IPS-18c (cell line): ENCODE measurements around the gene SLC2A4.
"Not testable (repeated sequence)": the region's sequence is repeated elsewhere in the genome, so short reads cannot be mapped to it uniquely, and the experiment has no call there.

ENCODE experiments used
- H3K4me3 ChIP-seq: 2 replicates; pipeline ENCODE4 v1.7.0; 2013; ENCODE audit warnings: low read depth, mild to moderate bottlenecking, low read length, moderate library complexity; ENCODE audit not compliant: insufficient read depth
- H3K9me3 ChIP-seq: one replicate; pipeline ENCODE4 v1.6.1; 2013; ENCODE audit warnings: mild to moderate bottlenecking, low read length, moderate library complexity; ENCODE audit not compliant: control insufficient read depth, insufficient read depth

Gene SLC2A4

DNA sequence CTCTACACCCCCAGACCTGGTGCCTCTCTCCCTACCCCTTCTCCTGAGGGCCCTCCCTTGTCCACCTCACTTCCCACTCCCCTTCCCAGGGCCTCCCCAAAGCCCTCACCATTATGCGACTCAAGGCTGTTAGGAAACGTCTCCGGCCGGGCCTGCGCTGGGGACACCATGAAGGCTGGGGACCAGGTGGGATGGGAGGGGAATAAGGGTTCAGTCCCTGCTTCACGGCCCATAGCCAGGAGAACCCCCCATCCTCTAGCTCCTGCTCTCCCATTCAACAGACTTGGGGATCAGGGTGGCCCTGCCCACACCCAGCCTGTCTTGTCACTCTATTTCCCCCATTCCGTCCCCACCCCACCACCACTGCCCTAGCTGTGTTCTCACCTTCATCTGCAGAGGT lies 45.5 kb downstream of the SLC2A4 start:
- H3K9me3 ChIP-seq, result no peaks in the 10 kb centered on the region
- no peak overlapping the region for H3K4me3 ChIP-seq

DNA sequence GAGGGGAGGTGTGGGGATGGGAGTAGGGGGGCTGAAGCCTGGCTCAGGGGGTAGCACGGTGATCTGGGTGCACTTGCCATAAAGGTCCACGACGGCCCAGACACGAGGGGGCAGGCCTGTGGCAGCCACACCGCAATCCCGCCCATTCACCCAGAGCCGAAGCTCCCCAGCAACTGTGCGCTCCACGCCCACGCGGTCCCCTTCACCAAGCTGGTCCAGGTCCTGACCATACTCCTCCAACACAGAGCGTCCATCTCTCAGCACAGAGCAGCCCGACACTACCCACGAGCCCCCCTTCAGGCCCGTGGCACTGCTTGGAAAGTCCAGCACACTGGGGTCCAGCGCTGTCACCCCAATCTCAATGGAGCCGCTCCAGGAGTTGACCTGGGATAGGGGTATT lies 46.0 kb downstream of the SLC2A4 start:
- Histone ChIP-seq H3K9me3 (no peaks in the 10 kb centered on the region), H3K4me3 (no peak overlapping the region)

DNA sequence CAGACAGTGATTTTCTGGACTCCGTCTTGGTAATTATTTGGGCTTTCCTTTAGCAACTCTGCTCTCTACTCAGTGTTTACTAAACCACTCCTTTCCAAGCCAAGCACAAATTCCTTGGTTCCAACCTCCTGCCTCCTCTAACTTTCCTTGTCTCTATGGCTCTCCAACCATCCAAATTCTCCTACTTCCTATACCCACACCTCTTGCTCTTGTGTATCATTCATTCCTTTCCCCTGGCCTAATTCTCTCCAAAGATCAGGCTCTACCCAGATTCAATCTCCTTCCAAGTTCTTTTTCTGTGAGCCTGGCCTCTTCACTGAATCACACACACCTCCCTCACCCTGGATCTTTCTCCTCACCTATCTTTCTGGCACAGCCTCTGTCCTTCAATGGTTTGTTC lies 46.5 kb downstream of the SLC2A4 start:
- Histone ChIP-seq H3K9me3 (no peaks in the 10 kb centered on the region), H3K4me3 (peak overlapping the region; percentile 60; the same call in 1 of the 2 replicates)

DNA sequence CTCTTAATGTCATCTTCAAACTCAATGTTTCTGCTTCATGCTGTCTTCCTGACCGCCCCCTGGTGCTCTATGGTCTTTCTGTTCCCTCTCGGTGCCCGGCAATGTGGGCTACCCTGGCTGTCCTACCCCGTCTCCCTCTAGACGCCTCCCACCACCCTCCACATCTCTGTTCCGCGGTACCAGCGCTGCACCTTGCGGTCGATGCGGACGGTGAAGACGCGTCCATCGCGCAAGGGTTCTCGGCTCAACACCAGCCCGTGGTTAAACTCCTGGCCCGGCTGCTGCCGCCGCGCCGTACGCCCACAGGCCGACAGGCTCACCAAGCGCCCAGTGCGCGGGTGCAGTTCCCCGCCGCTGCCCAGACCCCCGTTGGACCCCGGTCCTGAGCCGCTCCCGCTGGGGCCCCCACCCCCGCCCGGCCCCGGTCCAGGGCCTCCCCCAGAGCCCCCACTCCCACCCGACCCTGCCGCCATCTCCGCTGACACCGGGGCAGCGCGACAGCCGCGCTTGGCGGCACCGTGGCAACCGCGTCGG lies 47.4 kb downstream of the SLC2A4 start, which contains the start of gene NEURL4:
Gene NEURL4, minus strand, starts transcription at position 496 of the 534 bp plus-strand sequence. Its CDS starts 23 bp downstream, at position 473.
- peak within 1 kb of the TSS; percentile 60 for H3K4me3 ChIP-seq

DNA sequence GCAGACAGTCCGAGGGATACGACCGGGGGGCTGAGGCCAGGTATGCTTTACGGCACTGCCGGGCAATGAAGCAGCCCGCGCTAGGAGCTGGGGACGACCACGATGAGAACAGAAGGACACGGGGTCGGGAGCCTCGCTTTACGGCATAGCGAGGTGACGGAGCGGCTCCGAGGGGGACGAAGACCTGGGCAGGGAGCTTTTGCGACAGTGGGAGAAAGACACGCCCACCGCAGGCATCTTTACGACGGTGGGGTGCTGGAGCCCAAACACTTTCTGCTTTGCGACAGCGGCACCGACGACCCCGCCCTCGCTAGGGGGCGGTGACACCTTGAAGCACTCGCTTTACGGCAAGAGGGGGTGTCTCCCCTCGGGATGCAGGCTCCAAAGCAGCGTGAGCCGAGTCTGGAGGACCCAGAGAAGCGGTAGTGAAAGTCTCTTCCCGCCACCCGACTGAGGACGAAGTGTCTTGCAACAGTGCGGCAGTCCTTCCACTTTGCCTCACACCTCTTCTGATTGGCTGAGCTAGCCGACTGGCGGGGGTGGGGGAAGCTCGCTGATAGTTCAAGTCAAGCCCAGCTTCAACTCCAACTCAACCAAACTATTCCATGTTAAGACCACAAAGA lies 48.0 kb downstream of the SLC2A4 start:
- H3K4me3 ChIP-seq, result peak overlapping the region; percentile 60
- no peaks in the 10 kb centered on the region for H3K9me3 ChIP-seq

More for the DNA sequence above, 47.4 kb downstream of the SLC2A4 start, which contains the start of gene NEURL4:
- H3K9me3 ChIP-seq, result no peaks in the 10 kb centered on the region

DNA sequence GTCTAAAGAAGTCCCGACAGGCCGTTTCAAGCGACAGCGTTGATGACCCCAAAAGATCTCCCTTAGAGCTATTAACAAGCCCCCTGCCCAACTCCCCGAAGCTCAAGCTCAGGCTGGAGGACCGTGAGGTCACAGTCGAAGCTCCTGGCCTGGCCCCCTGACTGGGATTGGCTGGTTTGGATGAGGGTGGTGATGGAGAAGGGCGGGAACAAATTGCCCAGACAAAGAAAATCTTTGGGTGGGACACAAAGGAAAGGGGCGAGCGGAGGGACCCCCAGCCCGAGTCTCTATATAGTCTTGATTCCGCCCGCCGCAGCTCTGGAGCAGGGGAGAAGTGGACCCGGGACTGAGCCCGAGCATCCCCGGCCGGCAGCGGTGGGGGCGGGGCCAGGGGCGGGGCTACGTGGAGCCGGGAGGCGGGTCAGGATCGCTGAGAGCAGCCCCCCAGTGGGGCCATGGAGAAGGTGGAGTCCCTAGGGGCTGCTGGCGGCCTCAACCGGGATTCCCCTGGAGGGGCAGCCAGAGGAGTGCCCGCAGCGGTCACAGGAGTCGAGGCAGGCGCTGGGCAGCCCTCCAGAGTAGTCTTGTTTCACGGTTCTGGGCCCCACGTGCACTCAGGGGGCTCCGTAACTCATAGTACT lies 48.6 kb downstream of the SLC2A4 start:
- H3K4me3 ChIP-seq, result peak overlapping the region; percentile 60
- H3K9me3 ChIP-seq, result no peaks in the 10 kb centered on the region

DNA sequence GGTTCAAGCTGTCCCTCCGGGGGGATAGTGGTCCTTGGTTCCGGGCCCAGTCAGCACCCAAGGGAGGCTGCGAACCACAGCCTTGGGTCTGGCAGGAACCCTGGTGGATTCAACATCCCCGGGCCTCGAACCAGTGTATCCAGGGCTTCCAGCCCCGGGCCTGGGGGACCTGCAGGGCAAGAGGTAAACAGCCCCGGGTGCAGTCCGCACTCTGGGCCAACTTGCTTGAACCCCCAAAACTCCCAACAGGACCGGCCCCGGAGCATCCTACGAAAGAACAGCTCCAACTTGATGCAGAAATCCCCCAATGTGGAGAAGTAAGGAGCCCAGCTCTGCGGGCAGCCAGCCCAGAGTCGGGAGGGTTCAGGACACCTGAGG lies 49.1 kb downstream of the SLC2A4 start:
- no peaks in the 10 kb centered on the region for H3K9me3 ChIP-seq
- H3K4me3 ChIP-seq, result peak overlapping the region; percentile 60

DNA sequence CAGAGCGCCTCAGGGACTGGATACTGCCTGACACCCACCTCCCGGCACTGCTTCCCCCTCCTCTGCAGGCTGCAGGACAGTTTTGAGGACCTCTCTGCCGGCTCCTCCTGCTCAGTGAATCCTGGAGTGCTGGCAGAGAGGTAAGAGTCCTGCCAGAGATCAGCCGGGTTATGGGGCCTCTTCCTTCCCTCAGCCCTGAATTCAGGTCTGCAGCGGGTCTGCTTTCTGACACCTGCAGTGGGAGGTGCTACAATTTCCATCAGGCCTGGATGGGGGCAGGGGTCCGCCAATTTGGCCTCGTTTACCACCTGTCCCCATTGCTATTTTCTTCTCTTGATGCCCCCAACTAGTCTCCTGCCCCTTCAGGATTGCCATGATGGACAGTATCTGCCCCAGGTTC lies 50.6 kb downstream of the SLC2A4 start:
- Histone ChIP-seq H3K4me3 (no peak overlapping the region), H3K9me3 (no peaks in the 10 kb centered on the region)

DNA sequence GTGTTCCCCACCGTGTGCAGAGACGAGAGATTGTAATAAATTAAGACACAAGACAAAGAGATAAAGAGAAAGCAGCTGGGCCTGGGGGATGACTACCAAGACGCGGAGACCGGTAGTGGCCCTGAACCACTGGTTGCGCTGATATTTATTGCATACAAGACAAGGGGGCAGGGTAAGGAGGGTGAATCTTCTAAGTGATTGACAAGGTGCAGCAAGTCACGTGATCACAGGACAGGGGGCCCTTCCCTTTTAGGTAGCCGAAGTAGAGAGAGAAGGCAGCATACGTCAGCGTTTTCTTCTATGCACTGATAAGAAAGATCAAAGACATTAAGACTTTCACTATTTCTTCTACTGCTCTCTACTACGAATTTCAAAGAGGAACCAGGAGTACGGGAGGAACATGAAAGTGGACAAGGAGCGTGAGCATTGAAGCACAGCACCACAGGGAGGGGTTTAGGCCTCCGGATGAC lies 51.1 kb downstream of the SLC2A4 start:
- not testable (repeated sequence) for H3K4me3 ChIP-seq, H3K9me3 ChIP-seq

DNA sequence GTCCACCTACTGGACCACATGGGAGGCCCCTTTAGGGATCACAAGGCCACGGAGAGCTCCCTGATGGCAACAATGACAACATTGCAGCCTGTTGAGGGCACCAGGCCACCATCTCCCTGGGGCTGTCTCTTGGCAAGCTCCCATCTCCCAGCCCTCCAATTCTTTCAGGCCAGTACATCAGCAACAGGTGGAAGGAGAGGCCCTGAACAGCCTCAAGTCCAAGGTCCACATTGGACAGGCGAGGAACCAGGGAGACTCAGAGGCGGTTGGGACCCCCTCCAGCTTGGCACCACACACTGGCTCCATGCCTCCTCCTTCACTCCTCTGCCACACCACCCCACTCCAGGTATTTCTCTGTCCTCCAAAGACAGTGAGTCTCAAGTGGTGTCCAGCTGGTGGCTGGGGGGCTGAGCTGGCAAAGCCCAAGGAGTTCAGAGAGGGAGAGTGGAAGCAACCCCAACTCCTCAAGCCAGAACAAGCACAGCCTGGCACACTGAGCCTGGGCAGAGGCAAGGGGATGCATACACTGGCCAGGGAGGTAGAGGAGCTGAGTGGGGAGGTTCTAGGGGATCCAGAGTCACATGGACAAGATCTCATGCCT lies 53.5 kb downstream of the SLC2A4 start:
- Histone ChIP-seq H3K4me3 (no peak overlapping the region), H3K9me3 (no peaks in the 10 kb centered on the region)

DNA sequence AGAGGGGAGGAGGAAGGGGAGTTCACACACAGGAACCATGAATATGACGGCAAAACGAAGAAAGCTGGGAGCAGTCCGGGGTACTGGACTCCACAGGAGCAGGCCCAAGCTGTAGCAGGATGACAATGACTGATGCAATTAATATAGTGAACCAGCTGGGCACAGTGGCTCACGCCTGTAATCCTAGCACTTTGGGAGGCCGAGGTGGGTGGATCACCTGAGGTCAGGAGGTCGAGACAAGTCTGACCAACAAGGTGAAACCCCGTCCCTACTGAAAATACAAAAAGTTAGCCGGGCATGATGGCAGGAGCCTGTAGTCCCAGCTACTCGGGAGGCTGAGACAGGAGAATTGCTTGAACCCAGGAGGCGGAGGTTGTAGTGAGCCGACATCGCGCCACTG lies 54.2 kb downstream of the SLC2A4 start:
- H3K4me3 ChIP-seq, H3K9me3 ChIP-seq: not testable (repeated sequence)

DNA sequence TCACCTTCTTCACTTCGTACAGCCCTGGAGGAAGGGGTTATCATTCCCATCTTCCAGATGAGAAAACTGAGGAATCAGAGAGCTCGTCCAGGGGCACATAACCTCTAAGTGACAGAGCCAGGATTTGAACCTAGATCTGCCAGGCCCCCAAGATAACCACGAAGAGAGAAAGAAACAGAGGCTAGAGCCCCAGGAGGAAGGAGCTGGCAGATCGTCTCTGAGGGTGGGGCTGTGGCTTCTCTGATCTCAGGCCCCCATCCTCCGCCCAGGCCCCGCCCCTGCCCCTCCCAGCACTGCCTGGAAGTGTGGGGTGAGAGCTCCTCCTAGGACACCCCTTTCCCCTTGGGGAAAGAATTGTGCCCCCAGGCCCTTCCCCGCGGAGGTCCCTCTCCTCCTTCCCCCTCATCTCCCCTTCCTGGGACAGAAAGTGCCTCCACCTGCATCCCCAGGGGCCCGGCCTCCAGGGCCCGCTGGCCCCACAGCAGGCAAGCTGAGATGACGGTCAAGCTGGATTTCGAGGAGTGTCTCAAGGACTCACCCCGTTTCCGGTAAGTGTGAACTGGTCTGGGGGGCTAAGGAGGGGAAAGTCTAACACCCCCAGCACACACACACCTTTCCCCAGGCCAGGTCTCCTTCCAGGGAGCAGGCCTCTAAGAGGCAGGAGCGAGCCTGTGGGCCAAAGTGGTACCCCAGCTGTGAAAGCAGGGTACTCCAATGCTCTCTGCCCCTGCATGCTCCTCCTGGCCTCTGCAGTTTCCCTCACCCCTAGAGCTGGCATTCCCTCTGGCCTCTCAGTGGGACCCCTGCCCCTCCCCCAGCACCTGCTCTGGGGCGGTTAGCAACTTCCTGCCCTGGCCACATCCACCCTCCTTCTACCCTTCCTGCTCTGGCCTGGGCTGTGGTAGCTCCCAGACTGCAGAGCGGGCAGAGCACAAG lies 55.0 kb downstream of the SLC2A4 start, which contains the start of gene ACAP1:
Gene ACAP1, plus strand, starts transcription at position 290 of the 936 bp plus-strand sequence. Its CDS starts 206 bp downstream, at position 496.
- H3K9me3 ChIP-seq, result no peaks in the 10 kb centered on the region
- H3K4me3 ChIP-seq, result peak within 1 kb of the TSS; percentile 6; the same call in 1 of the 2 replicates

DNA sequence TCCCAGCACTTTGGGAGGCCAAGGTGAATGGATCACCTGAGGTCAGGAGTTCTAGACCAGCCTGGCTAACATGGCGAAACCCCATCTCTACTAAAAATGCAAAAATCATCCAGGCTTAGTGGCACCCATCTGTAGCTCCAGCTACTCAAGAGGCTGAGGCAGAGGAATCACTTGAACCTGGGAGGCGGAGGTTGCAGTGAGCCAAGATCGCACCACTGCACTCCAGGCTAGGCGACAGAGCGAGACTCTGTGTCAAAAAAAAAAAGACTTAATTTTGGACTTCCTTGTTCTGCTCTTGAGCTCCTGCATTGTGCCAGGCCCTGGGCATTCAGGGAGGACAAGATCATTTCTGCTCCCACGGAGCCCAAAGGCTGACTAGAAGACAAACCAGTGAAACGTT lies 56.1 kb downstream of the SLC2A4 start:
- not testable (repeated sequence) for H3K4me3 ChIP-seq, H3K9me3 ChIP-seq
